HG02884 (cell line): ENCODE data around the gene TSC22D2.
A peak's percentile ranks its signal among the peaks of the same experiment; 100 is the strongest.

Experiments
- ATAC-seq: cut with Tn5 transposase; IDR thresholded peaks from one replicate; pipeline ENCODE4 v1.9.1; 2021; ENCODE audit warnings: mild to moderate bottlenecking, moderate library complexity; ENCODE audit not compliant: unreplicated experiment

Gene TSC22D2

GRCh38 chr3:150408221-150409124 lies at the start of gene TSC22D2:
TSS of gene TSC22D2 (plus strand) at chr3:150408298. CDS start at chr3:150409351, 1,053 bp downstream.
- ATAC-seq, result peak; percentile 56

DNA sequence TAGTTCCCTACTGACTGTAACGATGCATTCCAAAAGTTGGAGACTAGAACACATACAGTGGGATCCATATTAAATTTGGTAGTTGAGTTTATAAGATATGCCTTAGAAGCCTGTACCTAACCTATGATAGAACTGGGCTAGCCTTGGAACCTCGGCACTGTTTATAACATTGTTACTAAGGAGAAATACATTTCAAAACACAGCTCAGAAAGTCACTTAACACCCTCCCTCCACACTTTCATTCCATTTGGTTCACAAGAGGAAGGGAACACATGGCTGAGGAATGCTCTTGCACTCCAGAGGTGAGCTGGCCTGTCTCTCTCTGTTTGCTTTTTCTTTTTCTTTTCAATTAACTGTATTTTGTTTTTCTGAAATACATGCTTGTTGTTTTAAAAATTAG lies 48.7 kb upstream of the TSC22D2 start:
- no peak for ATAC-seq

- no peak for ATAC-seq
These were observed 47.1 kb upstream of the TSC22D2 start for GRCh38 chr3:150360966-150361365.

DNA sequence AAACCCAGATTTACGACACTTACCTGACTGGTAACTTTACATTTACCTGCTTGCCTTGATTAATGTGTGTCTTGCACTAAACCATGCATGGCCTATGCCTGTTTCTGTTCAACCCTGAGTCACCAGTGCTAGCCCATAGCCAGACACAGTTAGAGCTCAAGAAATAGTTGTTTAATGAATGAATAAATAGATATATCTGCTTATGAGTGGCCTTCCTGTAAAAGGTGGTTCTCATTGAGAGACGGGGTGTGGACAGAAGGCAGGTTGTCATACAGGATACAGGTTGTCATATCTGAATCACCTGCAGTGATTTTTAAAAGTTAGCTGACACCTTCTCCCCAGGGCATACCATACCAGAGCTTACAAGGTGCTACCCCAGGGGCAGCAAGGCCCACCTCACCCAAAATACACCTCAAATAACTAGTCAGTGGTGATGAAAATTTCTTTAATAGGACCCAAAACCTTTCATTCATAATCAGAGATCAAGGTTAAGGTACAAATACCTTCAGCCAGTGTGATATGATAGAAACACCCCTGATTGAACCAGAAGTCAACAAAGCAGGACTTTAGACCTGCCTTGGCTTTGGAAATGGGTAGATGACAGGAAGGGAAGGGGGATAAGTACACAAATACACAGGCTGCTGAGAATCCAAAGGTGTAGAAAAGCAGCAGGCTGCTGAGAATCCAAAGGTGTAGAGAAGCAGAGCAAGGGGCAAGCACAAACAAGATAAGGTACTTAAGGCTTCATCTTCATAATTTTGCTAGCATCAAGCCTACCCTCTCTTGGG lies 45.4 kb upstream of the TSC22D2 start:
- ATAC-seq, result no peak

DNA sequence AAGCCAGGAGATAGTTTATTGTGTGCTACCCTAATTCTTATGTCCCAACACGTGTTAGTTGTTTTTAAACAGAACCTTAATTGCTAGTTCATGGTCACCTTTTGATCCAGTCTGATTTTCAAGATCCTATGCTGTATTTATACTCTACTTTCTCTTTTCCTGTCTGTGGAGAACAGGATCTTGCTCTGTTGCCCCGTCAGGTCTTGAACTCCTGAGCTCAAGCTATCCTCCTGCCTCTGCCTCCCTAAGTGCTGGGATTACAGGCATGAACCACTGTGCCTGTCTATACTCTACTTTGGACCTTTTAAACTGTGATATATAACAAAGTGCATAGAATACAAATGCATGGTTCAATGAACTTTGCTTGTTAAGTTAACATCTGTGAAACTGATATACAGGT lies 44.7 kb upstream of the TSC22D2 start:
- no peak for ATAC-seq

DNA sequence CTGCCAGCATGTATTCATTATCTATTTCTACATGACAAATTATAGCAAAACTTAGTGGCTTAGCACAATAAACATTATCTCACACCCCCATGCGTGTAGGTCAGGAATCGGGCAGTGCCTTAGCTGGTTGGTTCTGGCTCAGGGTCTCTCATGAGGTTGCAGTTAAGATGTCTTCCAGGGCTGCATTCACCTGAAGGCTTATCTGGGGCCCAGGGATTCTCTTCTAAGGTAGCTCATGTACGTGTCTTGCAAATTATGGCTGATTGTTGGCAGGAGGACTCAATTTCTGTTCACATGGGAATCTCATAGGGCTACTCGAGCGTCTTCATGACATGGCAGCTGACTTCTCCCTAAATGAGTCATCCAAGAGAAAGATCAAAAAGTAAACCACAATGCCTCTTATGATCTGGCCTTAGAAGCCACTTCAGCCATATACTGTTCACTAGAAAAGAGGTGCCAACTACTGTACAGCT lies 42.9 kb upstream of the TSC22D2 start:
- peak; percentile 63 for ATAC-seq

DNA sequence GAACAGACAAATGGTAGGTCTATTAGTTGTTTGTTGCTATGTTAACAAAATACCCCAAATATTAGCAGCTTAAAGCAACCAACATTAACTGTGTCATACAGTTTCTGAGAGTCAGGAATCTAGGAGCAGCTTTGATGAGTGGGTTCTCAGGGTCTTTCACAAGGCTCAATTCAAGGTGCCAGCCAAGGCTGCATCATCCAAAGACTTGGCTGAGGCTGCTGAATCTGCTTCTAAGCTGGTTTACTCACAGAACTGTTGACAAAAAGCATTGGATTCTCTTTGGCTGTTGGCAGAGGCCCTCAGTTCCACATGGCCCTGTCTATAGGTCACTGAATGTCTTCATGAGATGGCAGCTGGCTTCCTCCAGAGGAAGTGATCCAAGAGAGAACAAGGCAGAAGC lies 40.3 kb upstream of the TSC22D2 start:
- no peak for ATAC-seq

- ATAC-seq, result no peak
These were observed 37.9 kb upstream of the TSC22D2 start for GRCh38 chr3:150370122-150370602.

DNA sequence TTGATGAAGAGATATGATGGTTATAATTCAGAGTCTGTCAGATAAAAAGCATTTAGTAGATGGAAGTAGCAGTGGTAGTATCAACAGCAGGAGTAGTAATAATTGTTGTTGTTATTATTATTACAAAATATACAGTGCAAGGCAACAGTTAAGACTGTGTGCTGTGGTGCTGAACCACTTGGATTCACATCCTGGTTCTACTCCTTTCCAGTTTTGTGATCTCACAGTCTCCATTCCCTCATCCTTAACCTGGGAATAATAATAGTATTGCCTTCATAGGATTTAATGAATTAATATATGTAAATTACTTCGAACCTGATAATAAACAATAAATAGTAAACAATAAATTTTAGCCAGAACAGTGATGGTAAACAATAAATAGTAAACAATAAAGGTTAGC lies 37.1 kb upstream of the TSC22D2 start:
- ATAC-seq, result no peak

- ATAC-seq, result no peak
These were observed 36.3 kb upstream of the TSC22D2 start for GRCh38 chr3:150371741-150372254.

DNA sequence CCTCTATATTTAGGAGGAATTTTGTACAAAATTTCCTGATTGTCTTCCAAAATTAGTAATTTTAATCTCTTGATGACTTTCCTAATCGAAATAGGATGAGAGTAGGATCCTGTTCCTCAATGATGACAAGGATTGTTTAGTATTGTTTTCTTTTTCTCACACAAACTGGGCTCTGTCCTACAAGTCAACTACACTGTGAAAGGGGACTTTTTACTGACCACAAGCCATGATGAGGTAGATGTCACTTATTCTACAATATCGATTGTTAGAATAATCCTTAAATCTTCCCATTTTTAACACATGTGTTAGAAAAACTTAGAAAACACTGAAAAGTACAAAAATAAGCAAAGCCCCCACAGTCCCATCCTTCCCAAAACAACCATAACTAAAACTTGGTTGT lies 35.8 kb upstream of the TSC22D2 start:
- no peak for ATAC-seq

GRCh38 chr3:150372722-150373121 lies 35.4 kb upstream of the TSC22D2 start:
- peak; percentile 61 for ATAC-seq

- ATAC-seq, result no peak
These were observed 34.7 kb upstream of the TSC22D2 start for GRCh38 chr3:150373234-150373875.

DNA sequence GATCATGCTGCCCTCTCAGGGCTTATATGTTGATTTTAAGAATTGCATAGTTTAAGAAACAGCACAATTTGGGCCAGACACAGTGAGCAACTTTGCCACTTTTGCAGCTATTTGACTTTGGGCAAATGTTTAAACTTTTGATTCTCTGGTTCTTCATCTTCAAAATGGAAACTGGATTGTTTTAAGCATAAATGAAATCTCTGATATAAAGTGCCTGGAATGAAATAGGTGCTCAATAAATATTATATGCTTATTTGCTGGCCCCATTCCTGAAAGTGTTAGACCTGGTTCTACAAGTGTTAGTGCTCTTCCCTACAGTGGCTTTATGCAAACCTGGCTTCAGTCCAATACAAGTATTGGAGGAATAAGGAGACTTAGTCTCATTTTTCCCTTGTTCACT lies 33.1 kb upstream of the TSC22D2 start:
- ATAC-seq, result no peak

- no peak for ATAC-seq
These were observed 31.9 kb upstream of the TSC22D2 start for GRCh38 chr3:150376001-150376848.

GRCh38 chr3:150377601-150378300 lies 30.3 kb upstream of the TSC22D2 start:
- no peak for ATAC-seq

DNA sequence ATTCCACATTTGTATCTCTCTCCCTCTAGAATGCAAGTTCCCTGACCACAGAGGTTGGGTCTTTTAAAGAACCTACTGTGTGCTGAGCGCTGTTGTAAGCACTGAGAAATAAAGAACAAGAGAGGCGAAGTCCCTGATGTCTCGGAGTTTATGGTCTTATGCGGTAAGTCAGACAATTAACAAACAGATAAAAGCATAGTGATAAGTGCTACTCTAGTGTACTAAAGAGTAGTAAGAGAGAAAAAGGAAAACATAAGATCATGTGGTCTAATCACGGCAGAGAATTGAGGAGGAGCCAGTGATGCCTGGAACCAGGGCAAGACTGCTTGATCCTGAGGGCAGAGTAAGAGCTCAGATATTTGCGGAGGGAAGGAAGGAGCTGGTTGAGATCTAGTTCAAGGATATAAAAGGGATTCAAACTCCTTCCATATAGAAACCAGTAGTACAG lies 29.8 kb upstream of the TSC22D2 start:
- no peak for ATAC-seq

- ATAC-seq, result no peak
These were observed 28.6 kb upstream of the TSC22D2 start for GRCh38 chr3:150379469-150379868.
